ENCODE results near the gene NOTUM. TPM values are rescaled to one million over a fixed set of nuclear protein-coding genes. Genes with fewer than 3 reads are reported as not detected.
"Not testable (repeated sequence)": the region's sequence is repeated elsewhere in the genome, so short reads cannot be mapped to it uniquely, and the experiment has no call there.

NOTUM gene
- total RNA-seq, 1 donor from 2014 or later, result 0.56 TPM

- intact Hi-C loops (cut with DNase I), result no loop called here
- ATAC-seq (ENCODE audit: poor library complexity) (no peak), DNase-seq (no peak)
Measured at GRCh38 chr17:81918832-81919545, 42.0 kb downstream of the NOTUM start.

GRCh38 chr17:81918333-81918669 lies 42.7 kb downstream of the NOTUM start:
- DNase-seq; intact Hi-C loops (cut with DNase I): not testable (repeated sequence)
- peak; percentile 9 for ATAC-seq (ENCODE audit: poor library complexity)

DNA sequence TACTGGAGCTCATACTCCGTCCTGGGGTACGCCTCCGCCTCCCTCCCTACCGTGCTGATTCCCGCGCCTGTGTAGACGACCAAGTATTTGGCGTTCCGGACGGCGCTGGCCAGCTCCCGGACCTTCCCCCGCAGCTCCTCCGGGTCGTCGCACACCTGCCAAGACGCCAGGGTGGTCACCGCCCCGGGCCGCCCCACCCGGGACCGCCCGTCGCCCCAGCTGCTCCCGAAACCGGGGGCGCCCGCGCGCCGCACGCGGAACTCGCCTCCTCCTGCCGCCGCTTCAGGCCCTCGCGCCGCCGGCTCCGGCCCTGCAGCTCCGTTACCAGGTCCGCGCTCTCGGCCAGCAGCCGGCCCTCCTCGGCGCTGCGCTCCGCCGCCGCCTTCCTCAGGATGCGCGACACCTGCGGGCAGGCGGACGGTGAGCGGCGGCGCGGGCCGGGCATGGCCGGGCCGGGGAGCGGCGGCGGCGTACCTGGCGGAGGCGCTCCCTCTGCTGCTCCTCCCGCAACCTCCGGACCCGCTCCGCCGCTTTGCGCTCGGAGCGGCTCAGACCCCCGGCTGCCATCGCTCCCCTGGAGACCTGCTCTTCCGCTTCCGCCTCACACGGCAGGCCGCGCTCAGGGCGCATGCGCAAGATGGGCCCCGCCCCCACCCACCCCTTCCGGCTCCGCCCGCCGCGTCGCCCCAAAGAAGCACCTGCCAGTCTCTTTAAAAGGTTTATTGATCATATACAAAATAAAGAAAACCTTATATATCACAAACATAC lies 43.2 kb downstream of the NOTUM start, which contains the start of gene SIRT7:
Gene SIRT7, minus strand, starts transcription at position 612 of the 768 bp plus-strand sequence. Its CDS starts 45 bp downstream, at position 567.
- ATAC-seq (ENCODE audit: poor library complexity), result peak; percentile 87
- intact Hi-C loops (cut with DNase I), result no loop called here
- DNase-seq, result peak; percentile 86

DNA sequence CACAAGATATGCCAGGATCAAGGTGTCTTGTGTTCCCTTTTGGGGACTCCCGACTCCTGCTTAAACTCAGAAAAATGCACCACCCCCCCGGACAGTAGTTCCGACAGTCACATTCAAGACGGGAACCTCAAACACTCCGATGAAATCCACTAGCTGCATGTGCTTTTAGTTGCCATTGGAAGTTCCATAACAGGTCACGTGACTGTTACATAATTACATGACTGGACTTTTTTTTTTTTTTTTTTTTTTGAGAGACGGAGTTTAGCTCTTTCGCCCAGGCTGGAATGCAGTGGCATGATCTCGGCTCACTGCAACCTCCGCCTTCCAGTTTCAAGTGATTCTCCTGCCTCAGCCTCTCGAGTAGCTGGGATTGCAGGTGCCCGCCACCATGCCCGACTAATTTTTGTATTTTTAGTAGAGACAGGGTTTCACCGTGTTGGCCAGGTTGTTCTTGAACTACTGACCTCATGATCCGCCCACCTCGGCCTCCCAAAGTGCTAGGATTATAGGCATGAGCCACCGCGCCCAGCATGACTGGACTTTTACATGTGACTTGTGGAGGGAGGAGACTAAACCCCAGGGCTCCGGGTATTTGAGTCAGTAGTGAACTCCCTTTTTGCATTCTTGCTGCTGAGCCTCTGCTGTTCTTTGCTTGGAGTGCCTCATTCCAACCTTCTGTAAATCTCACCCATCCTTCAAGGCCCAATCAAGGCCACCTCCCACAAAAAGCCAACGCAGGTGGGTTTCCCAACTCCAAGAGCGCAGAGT lies 44.6 kb downstream of the NOTUM start:
- ATAC-seq (ENCODE audit: poor library complexity), result no peak
- intact Hi-C loops (cut with DNase I), result no loop called here
- DNase-seq, result no peak

DNA sequence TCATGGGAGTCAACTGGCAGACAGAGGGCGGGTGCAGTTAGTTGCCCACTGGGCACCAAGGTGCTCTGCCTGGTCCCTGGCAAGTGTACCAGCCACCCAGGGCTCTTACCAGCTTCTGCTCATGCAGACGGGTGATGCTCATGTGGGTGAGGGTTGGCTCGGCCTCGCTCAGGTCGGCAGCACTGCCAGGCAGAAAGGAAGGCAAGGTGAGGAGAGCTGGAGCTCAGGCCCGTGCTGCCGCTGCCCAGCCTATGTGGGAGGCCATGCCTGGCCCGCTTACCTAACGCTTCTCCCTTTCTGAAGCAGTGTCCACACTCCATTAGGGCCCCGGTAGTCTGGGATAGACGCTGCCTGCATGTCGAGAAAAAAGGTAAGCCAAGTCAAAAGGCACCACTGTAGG lies 45.7 kb downstream of the NOTUM start:
- DNase-seq, result no peak
- no peak for ATAC-seq (ENCODE audit: poor library complexity)
- intact Hi-C loops (cut with DNase I), result no loop called here

DNA sequence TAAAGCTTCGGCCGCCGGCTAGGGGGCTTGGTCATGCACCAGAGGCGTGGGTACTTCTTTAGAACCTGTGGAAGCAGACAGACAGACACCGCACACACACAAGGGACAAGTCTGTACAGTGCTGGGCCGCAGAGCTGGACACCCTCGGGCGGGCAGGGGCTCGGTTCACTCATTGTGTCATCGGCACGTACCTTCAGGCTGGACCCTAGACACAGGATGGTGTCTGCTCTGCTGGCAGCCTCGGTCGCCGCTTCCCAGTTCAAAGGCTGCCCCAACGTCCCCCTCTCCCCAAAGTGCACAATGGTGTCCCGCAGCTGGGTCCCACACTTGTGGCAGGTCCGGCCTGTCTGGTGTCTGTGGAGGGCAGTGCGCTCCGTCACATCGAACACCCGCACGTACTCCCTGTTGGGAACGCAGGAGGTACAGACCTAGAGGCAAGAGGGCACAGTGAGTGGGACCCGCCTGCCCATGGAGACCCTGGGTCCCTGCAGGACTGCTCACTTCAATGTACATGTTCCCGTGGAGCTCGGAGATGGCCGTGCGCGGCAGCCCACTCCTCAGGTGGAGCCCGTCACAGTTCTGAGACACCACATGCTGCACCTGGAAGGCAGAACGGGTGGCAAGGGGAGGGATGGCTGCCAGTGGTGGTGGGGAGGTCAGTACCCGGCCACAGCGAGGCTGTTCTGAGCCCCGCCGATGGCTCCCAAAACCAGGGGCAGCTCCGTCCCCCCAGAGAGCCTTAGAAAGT lies 46.7 kb downstream of the NOTUM start:
- DNase-seq (no peak), ATAC-seq (ENCODE audit: poor library complexity) (no peak)
- intact Hi-C loops (cut with DNase I), result no loop called here

GRCh38 chr17:81913394-81914102 lies 47.4 kb downstream of the NOTUM start:
- DNase-seq (no peak), ATAC-seq (ENCODE audit: poor library complexity) (no peak)
- intact Hi-C loops (cut with DNase I), result no loop called here

GRCh38 chr17:81912441-81913309 lies 48.3 kb downstream of the NOTUM start:
- DNase-seq, result no peak
- ATAC-seq (ENCODE audit: poor library complexity), result no peak
- intact Hi-C loops (cut with DNase I), result no loop called here

DNA sequence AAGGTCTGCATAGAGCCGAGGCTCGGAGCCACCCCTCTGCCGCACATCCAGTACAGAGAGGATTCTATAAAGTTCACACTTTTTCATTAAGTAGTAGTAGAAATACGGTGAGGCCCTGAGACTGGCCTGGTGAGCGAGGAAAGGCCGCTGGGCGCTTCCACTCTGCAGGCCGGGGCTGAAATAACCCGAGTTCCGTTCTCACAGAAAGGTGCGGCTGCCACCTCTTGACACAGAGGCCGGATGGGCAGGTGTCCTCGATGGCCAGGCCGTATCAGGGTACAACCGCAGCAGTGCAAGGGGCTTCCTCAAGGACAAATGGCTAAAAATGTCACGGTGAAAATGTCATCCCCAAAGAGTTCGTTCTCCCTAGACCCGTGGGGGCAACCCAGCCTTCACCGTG lies 49.0 kb downstream of the NOTUM start:
- intact Hi-C loops (cut with DNase I), result no loop called here
- DNase-seq, result no peak
- ATAC-seq (ENCODE audit: poor library complexity), result no peak

- ATAC-seq (ENCODE audit: poor library complexity) (peak; percentile 95), DNase-seq (peak; percentile 93)
Measured at GRCh38 chr17:81911277-81911961, 49.6 kb downstream of the NOTUM start, which contains the start of gene PCYT2. Gene PCYT2 (minus strand): TSS chr17:81911399. CDS start chr17:81911355, 44 bp downstream.

GRCh38 chr17:81910840-81911276 lies 50.1 kb downstream of the NOTUM start:
- DNase-seq (no peak), ATAC-seq (ENCODE audit: poor library complexity) (no peak)
- intact Hi-C loops (cut with DNase I), result no loop called here

More at GRCh38 chr17:81911277-81911961, 49.6 kb downstream of the NOTUM start, which contains the start of gene PCYT2:
- intact Hi-C loops (cut with DNase I), result no loop called here

DNA sequence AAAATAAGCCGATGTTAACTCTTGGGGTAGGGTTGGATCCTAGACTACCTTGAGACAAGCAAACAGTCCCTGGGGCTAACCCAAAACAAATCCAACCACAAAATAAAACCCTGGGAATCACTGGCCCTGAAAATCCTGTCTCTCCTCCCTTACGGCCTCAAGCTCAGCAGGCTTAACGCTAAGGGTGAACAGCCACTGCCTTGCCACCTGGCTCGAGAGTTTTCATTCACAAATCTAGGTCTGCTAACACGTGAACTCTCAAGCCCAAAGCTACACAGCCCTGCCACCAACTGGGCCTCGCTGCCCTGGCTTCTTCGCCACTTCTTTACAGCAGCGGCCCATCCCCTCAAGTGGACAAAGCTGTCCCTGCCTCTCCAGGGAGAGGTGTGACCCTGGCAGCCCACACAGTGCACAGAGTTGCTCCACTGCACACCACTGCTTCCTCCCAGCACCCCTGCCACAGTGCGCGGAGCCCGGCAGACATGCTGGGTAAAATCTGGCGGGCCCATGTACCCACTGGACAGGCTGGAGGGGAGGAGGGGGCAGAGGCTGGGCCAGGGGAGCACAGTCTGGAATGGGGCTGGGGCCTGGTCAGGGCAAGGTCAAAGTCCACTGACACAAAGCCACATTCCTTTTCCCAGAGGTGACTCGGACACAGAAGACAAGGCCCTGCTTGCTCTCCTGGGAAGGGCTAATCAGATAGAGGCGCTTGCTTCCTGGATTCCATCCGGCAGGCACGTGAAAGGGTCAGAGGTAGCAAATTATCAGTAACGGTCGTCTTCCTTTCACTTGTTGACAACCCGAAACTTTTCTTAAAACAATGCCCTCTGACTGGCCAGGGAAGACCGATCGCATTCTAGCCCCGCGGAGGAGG lies 50.8 kb downstream of the NOTUM start:
- ATAC-seq (ENCODE audit: poor library complexity), result no peak
- intact Hi-C loops (cut with DNase I), result no loop called here
- no peak for DNase-seq

DNA sequence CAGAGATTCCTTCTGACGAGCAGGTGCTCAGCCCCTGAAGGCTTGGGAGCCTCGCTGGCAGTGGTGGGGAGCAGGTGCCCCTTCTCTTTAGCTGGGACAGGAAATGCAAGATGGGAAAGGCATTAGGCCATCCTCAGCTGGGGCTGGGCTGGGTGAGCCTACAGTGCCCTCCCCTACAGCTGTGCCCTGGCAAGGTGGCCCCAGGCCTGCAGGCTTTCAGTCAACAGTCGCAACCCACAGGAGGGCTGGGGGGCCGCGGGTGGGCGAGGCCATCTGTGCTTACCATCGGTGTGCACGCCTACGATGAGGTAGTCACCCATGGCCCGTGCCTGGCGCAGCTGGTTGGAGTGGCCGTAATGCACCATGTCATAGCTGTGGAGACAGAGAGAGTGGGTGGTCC lies 51.8 kb downstream of the NOTUM start:
- ATAC-seq (ENCODE audit: poor library complexity) (no peak), DNase-seq (no peak)
- intact Hi-C loops (cut with DNase I), result no loop called here

DNA sequence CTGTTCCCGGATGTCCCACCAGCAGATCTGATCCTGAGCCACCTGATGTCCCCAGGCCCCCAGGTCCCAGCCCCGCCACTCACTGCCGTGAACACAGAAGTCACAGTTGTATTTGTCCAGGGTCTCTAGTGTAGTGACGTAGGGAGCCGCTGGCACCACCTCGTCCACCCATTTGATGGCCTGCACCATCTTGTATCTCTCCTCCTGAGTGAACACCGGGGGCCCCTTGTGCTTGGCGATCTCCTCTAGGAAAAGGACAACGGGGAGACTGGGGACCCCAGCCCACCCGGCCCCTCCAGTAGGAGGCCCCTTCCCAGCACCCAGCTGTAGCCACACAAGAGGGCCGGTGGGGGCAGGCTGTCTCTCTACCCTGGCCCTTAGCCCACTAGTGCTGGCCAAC lies 52.2 kb downstream of the NOTUM start:
- intact Hi-C loops (cut with DNase I), result no loop called here
- no peak for DNase-seq
- no peak for ATAC-seq (ENCODE audit: poor library complexity)

GRCh38 chr17:81907219-81908145 lies 53.5 kb downstream of the NOTUM start:
- intact Hi-C loops (cut with DNase I), result no loop called here
- DNase-seq, result no peak
- ATAC-seq (ENCODE audit: poor library complexity), result no peak

Data from Right ventricle myocardium superior (tissue), 1 donor.